GDM1 (cell line): Measurements from ENCODE around the gene MYF5.

Experiments used
- DNase-seq: peaks from one replicate; lab custom pipeline; 2025; lab: John Stamatoyannopoulos, UW

Gene MYF5

DNA sequence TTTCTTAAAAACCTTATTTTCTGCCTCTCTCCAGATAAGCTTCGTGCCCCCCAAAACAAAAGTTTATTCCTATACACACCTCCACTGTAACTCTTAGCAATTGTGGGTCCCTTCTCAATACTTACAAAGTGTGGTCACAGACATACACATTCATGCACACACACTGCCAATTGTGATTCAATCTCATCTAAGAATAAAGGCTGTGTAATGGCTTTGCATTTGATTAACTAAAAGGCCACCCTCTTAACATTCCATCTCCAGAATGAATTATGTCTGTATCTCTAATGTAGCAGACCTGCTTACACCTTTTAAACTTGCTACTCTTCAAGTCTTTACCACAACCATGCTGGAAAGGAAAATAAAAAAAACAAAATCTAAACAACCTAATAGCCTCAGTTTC lies 49.5 kb downstream of the MYF5 start:
- DNase-seq = no peak

DNA sequence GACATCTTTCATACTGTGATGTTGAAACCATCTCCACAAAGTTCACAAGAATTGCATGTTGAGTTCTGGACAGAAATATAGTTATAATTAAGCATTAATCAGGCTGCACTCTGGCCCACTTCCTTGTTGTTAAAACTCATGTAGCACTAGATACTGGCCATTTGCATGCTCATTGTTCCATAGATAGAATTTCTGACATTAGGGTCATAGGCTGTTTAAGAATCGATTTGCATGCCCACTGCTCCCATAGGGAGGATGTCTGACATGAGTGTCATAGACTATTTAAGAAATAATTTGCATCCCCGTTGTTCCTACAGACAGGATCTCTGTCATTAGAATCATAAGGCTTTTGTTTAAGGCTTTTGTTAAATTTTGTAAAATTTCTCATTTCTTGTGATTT lies 50.2 kb downstream of the MYF5 start:
- no peak for DNase-seq
